ENCODE measurements around the gene SLC34A1.
"Not testable (repeated sequence)": the region's sequence is repeated elsewhere in the genome, so short reads cannot be mapped to it uniquely, and the experiment has no call there.

Gene SLC34A1

GRCh38 chr5:177405312-177405711 is 21.1 kb downstream of the SLC34A1 start:
- in situ Hi-C loops (cut with MboI; ENCODE audit: low sequenced_read_pairs) = no loop called here

- in situ Hi-C loops (cut with MboI; ENCODE audit: low sequenced_read_pairs) = no loop called here
These were observed 21.6 kb downstream of the SLC34A1 start for GRCh38 chr5:177405805-177406204.

- in situ Hi-C loops (cut with MboI; ENCODE audit: low sequenced_read_pairs) = no loop called here
These were observed 25.0 kb downstream of the SLC34A1 start, which contains the start of gene F12 for GRCh38 chr5:177409043-177409801. TSS of gene F12 (minus strand) at chr5:177409564. CDS start at chr5:177409527, 37 bp downstream.

- in situ Hi-C loops (cut with MboI; ENCODE audit: low sequenced_read_pairs) = no loop called here
These were observed 26.3 kb downstream of the SLC34A1 start for GRCh38 chr5:177410575-177410974.

- in situ Hi-C loops (cut with MboI; ENCODE audit: low sequenced_read_pairs) = no loop called here
These were observed 28.5 kb downstream of the SLC34A1 start for GRCh38 chr5:177412603-177413233.

GRCh38 chr5:177414481-177414880 is 30.2 kb downstream of the SLC34A1 start:
- in situ Hi-C loops (cut with MboI; ENCODE audit: low sequenced_read_pairs) = no loop called here

- in situ Hi-C loops (cut with MboI; ENCODE audit: low sequenced_read_pairs) = not testable (repeated sequence)
These were observed 32.8 kb downstream of the SLC34A1 start for GRCh38 chr5:177417081-177417480.

GRCh38 chr5:177419046-177419445 is 34.8 kb downstream of the SLC34A1 start:
- in situ Hi-C loops (cut with MboI; ENCODE audit: low sequenced_read_pairs) = no loop called here

- in situ Hi-C loops (cut with MboI; ENCODE audit: low sequenced_read_pairs) = not testable (repeated sequence)
These were observed 36.2 kb downstream of the SLC34A1 start for GRCh38 chr5:177420472-177420871.

- in situ Hi-C loops (cut with MboI; ENCODE audit: low sequenced_read_pairs) = no loop called here
These were observed 37.0 kb downstream of the SLC34A1 start for GRCh38 chr5:177421062-177421798.

- in situ Hi-C loops (cut with MboI; ENCODE audit: low sequenced_read_pairs) = no loop called here
These were observed 39.4 kb downstream of the SLC34A1 start for GRCh38 chr5:177423671-177424070.

- in situ Hi-C loops (cut with MboI; ENCODE audit: low sequenced_read_pairs) = no loop called here
These were observed 41.1 kb downstream of the SLC34A1 start for GRCh38 chr5:177425196-177425800.

- in situ Hi-C loops (cut with MboI; ENCODE audit: low sequenced_read_pairs) = no loop called here
These were observed 41.7 kb downstream of the SLC34A1 start for GRCh38 chr5:177425801-177426565.

- in situ Hi-C loops (cut with MboI; ENCODE audit: low sequenced_read_pairs) = no loop called here
These were observed 42.5 kb downstream of the SLC34A1 start, which contains the start of gene GRK6 for GRCh38 chr5:177426566-177427210. TSS of gene GRK6 (plus strand) at chr5:177426676. CDS start at chr5:177426846, 170 bp downstream.

GRCh38 chr5:177427211-177427822 is 43.1 kb downstream of the SLC34A1 start:
- in situ Hi-C loops (cut with MboI; ENCODE audit: low sequenced_read_pairs) = no loop called here

- in situ Hi-C loops (cut with MboI; ENCODE audit: low sequenced_read_pairs) = no loop called here
These were observed 43.8 kb downstream of the SLC34A1 start for GRCh38 chr5:177427919-177428573.

GRCh38 chr5:177428574-177429217 is 44.5 kb downstream of the SLC34A1 start:
- in situ Hi-C loops (cut with MboI; ENCODE audit: low sequenced_read_pairs) = no loop called here

- in situ Hi-C loops (cut with MboI; ENCODE audit: low sequenced_read_pairs) = no loop called here
These were observed 45.2 kb downstream of the SLC34A1 start for GRCh38 chr5:177429248-177430040.
